C4-2B (cell line): ENCODE data around the gene FHOD1.

ENCODE experiments used
- H3K27ac ChIP-seq: fragments of 450-650 bp; 2 replicates; pipeline ENCODE4 v1.5.1; 2017
- CTCF ChIP-seq: fragments of 450-650 bp; conservative IDR thresholded peaks from 2 replicates; pipeline ENCODE4 v1.5.1; 2017; ENCODE audit warnings: mild to moderate bottlenecking
- ZFX ChIP-seq: fragments of 450-650 bp; IDR thresholded peaks from 2 replicates; pipeline ENCODE4 v1.6.1; 2017

FHOD1 gene

GRCh38 chr16:67191995-67192681, 55.1 kb downstream of the FHOD1 start, which contains the start of gene E2F4:
E2F4 (plus strand) TSS chr16:67192155; CDS start chr16:67192228, 73 bp downstream.
- peak within 1 kb of the TSS; percentile 95 for H3K27ac ChIP-seq
- TF ChIP-seq CTCF (no peak), ZFX (peak; percentile 98)

- H3K27ac ChIP-seq: peak overlapping the region; percentile 95
- TF ChIP-seq CTCF: no peak
- no peak for TF ChIP-seq ZFX
Observed at GRCh38 chr16:67191411-67191994, 55.8 kb downstream of the FHOD1 start.

GRCh38 chr16:67190448-67191399, 56.6 kb downstream of the FHOD1 start:
- TF ChIP-seq CTCF (no peak), ZFX (no peak)

GRCh38 chr16:67190041-67190440, 57.2 kb downstream of the FHOD1 start, which contains the start of gene EXOC3L1:
EXOC3L1 (minus strand) TSS chr16:67190136; CDS start chr16:67189676, 460 bp downstream.
- no peak within 1 kb of the TSS for H3K27ac ChIP-seq
- TF ChIP-seq CTCF: no peak
- TF ChIP-seq ZFX: no peak

More at GRCh38 chr16:67190448-67191399, 56.6 kb downstream of the FHOD1 start:
- no peak overlapping the region for H3K27ac ChIP-seq

GRCh38 chr16:67188798-67189197, 58.5 kb downstream of the FHOD1 start:
- TF ChIP-seq CTCF: no peak
- TF ChIP-seq ZFX: no peak
- no peak overlapping the region for H3K27ac ChIP-seq

- TF ChIP-seq CTCF: no peak
- no peak for TF ChIP-seq ZFX
- no peak overlapping the region for H3K27ac ChIP-seq
Observed at GRCh38 chr16:67188323-67188722, 59.0 kb downstream of the FHOD1 start.
